ENCODE measurements around the gene PRDX1.

DNA sequence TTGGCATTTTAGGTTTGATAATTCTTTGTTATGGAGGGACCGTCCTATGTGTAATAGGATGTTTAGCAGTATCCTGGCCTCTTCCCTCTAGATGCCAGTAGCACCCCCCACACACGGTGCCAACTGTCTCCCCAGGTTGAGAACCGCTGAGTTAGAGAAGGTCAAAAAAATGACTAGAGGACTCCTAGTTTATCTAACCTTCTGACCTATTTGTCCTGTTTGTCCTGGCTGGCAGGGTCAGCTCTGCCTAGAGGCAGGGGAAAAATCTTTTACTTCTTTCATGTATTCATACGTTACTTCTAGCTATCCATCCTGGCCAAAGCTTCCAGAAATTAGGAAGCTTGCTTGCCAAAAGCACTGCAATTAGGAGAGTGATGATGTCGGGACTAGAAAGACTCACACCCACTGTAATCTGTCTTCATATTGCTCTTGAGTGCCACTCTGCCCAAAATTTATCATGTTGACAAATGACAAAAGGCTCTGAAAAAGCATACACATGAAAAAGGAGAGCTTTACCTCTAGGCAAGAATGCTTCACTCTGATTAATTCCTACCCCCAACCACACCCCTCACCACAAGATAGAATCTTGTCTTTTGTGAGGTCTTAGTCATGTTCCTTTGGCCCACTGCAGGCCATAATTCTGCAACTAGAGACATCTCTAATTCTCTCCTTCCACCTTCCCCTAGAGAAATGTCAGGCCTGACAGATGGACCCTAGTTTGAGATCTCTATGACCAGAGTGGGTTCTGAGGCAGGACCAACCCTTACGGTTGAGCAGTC lies 14.5 kb upstream of the PRDX1 start:
- TF ChIP-seq, protein P1, sequence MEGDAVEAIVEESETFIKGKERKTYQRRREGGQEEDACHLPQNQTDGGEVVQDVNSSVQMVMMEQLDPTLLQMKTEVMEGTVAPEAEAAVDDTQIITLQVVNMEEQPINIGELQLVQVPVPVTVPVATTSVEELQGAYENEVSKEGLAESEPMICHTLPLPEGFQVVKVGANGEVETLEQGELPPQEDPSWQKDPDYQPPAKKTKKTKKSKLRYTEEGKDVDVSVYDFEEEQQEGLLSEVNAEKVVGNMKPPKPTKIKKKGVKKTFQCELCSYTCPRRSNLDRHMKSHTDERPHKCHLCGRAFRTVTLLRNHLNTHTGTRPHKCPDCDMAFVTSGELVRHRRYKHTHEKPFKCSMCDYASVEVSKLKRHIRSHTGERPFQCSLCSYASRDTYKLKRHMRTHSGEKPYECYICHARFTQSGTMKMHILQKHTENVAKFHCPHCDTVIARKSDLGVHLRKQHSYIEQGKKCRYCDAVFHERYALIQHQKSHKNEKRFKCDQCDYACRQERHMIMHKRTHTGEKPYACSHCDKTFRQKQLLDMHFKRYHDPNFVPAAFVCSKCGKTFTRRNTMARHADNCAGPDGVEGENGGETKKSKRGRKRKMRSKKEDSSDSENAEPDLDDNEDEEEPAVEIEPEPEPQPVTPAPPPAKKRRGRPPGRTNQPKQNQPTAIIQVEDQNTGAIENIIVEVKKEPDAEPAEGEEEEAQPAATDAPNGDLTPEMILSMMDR (IDR thresholded peaks at IDR 0.05) = no peak
- TF ChIP-seq POLR2AphosphoS5 (IDR thresholded peaks at IDR 0.05) (no peak), POLR2A (IDR thresholded peaks at IDR 0.05) (no peak)
